A673 (cell line): ENCODE results near the gene CDK5RAP1.

ENCODE experiments used
- EZH2 ChIP-seq: fragments of 200-600 bp; sonication (generic); IDR thresholded peaks from 2 replicates; pipeline ENCODE4 v1.6.1; 2017; ENCODE audit warnings: borderline replicate concordance, low read depth, mild to moderate bottlenecking, mixed read lengths, antibody characterized with exemption, low read length; ENCODE audit not compliant: poor library complexity, severe bottlenecking
- TF ChIP-seq, protein P1 (sequence below): fragments of 300-800, 200-600 bp; sonication (generic); conservative IDR thresholded peaks from 2 replicates; pipeline ENCODE4 v1.5.1; 2017; ENCODE audit warnings: low read depth, mild to moderate bottlenecking, antibody characterized with exemption, low read length, moderate library complexity, mixed read lengths

DNA sequence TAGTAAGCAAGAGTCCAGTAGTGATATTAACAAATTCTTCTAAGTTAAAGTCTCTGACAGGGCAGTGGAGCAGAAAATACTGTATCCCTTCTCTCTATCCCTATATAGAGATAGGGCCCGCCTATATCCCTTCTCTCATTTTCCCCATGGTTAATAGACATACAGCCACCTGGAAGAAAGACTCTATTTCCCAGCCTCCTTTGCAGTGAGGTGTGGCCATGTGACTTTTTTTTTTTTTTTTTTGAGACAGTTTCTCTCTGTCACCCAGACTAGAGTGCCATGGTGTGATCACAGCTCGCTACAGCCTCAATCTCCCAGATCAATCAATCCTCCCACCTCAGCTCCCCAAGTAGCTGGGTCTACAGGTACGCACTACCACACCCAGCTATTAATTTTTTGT, 16.7 kb upstream of the CDK5RAP1 start:
- TF ChIP-seq, protein P1, sequence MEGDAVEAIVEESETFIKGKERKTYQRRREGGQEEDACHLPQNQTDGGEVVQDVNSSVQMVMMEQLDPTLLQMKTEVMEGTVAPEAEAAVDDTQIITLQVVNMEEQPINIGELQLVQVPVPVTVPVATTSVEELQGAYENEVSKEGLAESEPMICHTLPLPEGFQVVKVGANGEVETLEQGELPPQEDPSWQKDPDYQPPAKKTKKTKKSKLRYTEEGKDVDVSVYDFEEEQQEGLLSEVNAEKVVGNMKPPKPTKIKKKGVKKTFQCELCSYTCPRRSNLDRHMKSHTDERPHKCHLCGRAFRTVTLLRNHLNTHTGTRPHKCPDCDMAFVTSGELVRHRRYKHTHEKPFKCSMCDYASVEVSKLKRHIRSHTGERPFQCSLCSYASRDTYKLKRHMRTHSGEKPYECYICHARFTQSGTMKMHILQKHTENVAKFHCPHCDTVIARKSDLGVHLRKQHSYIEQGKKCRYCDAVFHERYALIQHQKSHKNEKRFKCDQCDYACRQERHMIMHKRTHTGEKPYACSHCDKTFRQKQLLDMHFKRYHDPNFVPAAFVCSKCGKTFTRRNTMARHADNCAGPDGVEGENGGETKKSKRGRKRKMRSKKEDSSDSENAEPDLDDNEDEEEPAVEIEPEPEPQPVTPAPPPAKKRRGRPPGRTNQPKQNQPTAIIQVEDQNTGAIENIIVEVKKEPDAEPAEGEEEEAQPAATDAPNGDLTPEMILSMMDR, result no peak
- TF ChIP-seq EZH2, result no peak
